ENCODE measurements around the gene USP28. TPM values are rescaled to one million over a fixed set of nuclear protein-coding genes. Genes with fewer than 3 reads are reported as not detected.

Gene USP28
- total and polyA plus RNA-seq, 2 of the 8 experiments (the other 6 are each of a cell fraction or from before 2014, with no cell fraction given) = 82.6 to 119 TPM

DNA sequence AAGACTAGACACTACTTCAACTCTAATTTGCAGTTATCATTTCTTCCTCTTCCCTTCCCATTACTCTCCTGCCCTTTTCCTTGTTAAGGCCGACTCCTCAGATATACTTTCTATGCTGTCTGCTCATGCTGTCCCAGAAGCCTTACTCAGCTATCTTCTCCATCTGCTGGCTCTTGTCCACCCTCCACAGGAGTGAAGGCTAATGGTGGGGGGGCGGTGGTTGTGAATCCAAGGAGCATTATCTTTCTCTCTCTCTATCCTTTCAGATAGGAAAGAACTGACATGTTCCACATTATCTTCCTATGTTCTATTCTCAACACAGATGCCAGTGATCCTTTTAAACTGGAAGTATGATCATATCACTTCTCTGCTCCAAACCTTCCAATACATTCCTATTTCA lies 37.4 kb downstream of the USP28 start (continued):
- TF ChIP-seq, protein P1, sequence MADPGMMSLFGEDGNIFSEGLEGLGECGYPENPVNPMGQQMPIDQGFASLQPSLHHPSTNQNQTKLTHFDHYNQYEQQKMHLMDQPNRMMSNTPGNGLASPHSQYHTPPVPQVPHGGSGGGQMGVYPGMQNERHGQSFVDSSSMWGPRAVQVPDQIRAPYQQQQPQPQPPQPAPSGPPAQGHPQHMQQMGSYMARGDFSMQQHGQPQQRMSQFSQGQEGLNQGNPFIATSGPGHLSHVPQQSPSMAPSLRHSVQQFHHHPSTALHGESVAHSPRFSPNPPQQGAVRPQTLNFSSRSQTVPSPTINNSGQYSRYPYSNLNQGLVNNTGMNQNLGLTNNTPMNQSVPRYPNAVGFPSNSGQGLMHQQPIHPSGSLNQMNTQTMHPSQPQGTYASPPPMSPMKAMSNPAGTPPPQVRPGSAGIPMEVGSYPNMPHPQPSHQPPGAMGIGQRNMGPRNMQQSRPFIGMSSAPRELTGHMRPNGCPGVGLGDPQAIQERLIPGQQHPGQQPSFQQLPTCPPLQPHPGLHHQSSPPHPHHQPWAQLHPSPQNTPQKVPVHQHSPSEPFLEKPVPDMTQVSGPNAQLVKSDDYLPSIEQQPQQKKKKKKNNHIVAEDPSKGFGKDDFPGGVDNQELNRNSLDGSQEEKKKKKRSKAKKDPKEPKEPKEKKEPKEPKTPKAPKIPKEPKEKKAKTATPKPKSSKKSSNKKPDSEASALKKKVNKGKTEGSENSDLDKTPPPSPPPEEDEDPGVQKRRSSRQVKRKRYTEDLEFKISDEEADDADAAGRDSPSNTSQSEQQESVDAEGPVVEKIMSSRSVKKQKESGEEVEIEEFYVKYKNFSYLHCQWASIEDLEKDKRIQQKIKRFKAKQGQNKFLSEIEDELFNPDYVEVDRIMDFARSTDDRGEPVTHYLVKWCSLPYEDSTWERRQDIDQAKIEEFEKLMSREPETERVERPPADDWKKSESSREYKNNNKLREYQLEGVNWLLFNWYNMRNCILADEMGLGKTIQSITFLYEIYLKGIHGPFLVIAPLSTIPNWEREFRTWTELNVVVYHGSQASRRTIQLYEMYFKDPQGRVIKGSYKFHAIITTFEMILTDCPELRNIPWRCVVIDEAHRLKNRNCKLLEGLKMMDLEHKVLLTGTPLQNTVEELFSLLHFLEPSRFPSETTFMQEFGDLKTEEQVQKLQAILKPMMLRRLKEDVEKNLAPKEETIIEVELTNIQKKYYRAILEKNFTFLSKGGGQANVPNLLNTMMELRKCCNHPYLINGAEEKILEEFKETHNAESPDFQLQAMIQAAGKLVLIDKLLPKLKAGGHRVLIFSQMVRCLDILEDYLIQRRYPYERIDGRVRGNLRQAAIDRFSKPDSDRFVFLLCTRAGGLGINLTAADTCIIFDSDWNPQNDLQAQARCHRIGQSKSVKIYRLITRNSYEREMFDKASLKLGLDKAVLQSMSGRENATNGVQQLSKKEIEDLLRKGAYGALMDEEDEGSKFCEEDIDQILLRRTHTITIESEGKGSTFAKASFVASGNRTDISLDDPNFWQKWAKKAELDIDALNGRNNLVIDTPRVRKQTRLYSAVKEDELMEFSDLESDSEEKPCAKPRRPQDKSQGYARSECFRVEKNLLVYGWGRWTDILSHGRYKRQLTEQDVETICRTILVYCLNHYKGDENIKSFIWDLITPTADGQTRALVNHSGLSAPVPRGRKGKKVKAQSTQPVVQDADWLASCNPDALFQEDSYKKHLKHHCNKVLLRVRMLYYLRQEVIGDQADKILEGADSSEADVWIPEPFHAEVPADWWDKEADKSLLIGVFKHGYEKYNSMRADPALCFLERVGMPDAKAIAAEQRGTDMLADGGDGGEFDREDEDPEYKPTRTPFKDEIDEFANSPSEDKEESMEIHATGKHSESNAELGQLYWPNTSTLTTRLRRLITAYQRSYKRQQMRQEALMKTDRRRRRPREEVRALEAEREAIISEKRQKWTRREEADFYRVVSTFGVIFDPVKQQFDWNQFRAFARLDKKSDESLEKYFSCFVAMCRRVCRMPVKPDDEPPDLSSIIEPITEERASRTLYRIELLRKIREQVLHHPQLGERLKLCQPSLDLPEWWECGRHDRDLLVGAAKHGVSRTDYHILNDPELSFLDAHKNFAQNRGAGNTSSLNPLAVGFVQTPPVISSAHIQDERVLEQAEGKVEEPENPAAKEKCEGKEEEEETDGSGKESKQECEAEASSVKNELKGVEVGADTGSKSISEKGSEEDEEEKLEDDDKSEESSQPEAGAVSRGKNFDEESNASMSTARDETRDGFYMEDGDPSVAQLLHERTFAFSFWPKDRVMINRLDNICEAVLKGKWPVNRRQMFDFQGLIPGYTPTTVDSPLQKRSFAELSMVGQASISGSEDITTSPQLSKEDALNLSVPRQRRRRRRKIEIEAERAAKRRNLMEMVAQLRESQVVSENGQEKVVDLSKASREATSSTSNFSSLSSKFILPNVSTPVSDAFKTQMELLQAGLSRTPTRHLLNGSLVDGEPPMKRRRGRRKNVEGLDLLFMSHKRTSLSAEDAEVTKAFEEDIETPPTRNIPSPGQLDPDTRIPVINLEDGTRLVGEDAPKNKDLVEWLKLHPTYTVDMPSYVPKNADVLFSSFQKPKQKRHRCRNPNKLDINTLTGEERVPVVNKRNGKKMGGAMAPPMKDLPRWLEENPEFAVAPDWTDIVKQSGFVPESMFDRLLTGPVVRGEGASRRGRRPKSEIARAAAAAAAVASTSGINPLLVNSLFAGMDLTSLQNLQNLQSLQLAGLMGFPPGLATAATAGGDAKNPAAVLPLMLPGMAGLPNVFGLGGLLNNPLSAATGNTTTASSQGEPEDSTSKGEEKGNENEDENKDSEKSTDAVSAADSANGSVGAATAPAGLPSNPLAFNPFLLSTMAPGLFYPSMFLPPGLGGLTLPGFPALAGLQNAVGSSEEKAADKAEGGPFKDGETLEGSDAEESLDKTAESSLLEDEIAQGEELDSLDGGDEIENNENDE (IDR thresholded peaks at IDR 0.05; ENCODE audit: insufficient replicate concordance, low read length) = no peak
- TF ChIP-seq GABPA (IDR thresholded peaks at IDR 0.05; ENCODE audit: borderline replicate concordance, insufficient read depth, low read length) (no peak), PHF8 (conservative IDR thresholded peaks at IDR 0.05; ENCODE audit: low read depth, low read length) (no peak)

Data from H1 (cell line).